ENCODE data around the gene SNTG2.
"Not testable (repeated sequence)": the region's sequence is repeated elsewhere in the genome, so short reads cannot be mapped to it uniquely, and the experiment has no call there.

Gene SNTG2

DNA sequence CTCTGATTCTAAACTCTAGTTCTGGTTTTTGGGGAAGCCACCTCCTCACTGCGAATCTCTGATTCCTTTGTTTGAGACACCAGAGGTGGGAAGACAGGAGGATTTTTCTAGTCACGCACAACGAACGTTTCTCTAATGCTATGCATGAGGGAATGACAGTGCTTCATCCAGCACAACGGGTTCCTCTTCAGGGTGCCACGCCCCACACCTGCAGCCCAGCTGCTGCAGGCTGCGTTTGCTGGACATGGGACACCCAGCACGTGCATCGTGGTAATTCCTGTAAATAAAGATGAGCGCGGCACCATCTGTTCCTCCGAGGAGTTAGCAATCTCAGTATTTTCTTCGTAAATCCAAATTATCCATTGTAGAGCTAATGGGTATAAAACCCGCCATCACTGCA lies 425.1 kb downstream of the SNTG2 start:
- no peak for DNase-seq (ENCODE audit: low read depth)

DNA sequence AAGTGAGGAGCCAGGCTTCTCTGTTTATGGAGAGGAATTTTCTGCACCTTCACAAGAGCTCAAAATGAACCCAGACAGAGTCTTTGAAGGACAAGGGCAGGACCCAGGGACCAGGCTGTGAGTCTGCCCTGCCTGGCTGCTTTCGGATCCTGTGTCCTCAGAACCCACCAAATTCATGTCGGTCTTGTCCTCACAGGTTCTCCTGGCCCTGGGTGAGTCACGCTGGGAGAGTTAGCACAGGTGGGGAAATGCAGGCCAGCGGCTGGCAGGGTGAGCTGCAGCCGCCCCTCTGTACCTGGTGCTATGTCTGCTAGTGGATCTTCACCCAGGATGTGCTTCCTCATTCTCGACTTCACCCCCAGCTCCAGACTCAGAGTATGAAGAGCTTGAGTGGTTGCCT lies 426.8 kb downstream of the SNTG2 start:
- DNase-seq (ENCODE audit: low read depth) = no peak

DNA sequence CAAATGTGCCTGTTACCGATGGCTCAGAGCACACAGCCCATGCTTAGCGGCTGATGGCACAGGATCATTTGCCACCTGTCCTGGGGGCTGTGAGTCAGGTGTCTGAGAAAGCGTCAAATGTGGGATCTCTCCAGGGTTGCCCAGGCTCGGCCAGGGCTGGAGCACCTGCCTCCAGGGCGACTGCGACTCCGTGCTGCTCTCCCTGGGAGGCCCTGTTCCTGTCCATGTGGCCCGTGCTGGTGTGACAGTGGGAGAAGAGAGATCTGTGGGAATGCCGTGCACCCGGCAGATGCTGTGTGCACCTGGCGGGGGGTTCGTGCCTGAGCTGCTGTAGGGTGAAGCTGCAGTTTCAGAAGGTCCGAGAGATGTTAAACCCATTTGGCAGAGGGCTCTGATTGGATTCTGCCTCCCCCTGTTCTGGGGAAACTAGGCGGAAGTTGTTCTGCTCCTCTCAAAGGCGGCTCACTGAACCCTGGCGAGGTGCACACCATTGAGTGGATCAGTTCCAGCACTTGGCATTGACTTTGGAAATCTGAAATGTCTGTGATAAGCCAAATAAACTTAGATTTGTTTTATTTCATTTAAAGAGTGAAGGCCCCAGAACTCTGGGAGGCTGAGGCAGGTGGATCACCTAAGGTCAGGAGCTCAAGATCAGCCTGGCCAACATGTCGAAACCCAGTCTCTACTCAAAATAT lies 428.0 kb downstream of the SNTG2 start:
- no peak for DNase-seq (ENCODE audit: low read depth)

DNA sequence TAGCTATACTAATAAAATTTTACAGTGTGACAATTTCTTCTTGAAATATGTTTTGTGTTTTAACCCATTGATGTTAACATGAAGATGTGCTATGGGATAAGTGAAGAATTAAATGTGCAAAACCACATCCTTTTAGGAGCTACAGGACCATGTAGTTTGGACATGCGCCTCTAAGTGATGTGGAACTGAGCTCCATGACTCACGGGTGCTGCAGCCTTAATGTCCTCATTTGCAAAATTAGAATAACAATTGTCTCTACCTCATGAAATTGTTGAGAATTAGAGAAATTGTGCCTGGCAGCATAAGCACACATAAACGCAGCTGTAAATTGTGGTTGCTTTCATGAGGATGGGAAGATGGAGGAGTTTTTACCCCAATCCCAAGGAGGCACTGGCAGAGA lies 431.0 kb downstream of the SNTG2 start:
- DNase-seq (ENCODE audit: low read depth) = no peak

DNA sequence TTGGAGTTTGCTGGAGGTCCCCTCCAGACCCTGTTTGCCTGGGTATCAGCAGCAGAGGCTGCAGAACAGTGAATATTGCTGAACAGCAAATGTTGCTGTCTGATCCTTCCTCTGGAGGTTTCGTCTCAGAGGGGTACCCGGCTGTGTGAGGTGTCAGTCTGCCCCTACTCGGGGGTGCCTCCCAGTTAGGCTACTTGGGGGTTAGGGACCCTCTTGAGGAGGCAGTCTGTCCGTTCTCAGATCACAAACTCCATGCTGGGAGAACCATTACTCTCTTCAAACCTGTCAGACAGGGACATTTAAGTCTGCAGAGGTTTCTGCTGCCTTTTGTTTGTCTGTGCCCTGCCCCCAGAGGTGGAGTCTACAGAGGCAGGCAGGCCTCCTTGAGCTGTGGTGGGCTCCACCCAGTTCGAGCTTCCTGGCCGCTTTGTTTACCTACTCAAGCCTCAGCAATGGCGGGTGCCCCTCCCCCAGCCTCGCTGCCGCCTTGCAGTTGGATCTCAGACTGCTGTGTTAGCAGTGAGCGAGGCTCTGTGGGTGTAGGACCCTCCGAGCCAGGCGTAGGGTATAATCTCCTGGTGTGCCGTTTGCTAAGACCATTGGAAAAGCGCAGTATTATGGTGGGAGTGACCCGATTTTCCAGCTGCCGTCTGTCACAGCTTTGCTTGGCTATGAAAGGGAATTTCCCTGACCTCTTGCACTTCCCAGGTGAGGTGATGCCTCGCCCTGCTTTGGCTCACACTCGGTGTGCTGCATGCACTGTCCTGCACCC lies 437.5 kb downstream of the SNTG2 start:
- DNase-seq (ENCODE audit: low read depth) = not testable (repeated sequence)

DNA sequence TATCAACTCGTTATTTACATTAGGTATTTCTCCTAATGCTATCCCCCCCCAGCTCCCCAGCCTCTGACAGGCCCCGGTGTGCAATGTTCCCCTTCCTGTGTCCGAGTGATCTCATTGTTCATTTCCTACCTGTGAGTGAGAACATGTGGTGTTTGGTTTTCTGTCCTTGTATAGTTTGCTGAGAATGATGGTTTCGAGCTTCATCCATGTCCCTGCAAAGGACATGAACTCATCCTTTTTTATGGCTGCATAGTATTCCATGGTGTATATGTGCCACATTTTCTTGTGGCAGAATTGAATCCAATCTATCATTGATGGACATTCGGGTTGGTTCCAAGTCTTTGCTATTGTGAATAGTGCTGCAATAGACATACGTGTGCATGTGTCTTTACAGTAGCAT lies 439.5 kb downstream of the SNTG2 start:
- not testable (repeated sequence) for DNase-seq (ENCODE audit: low read depth)

DNA sequence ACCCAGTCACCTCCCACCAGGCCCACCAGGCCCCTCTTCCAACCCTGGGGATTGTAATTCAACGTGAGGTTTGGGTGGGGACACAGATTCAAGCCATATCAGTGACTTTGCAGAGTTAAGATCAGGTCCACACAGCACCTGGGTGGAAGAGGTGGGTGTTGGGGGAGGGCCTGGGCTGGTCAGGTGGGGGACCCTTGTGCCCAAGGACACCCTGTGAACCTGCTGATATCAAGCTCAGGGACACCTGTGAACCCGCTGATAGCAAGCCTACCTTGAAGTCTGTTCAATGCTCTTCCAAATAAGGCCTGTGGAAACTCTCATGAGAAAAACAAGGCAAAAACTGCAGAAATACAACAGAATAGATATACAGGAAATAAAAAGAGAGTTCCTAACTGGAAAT lies 442.7 kb downstream of the SNTG2 start:
- DNase-seq (ENCODE audit: low read depth) = no peak

DNA sequence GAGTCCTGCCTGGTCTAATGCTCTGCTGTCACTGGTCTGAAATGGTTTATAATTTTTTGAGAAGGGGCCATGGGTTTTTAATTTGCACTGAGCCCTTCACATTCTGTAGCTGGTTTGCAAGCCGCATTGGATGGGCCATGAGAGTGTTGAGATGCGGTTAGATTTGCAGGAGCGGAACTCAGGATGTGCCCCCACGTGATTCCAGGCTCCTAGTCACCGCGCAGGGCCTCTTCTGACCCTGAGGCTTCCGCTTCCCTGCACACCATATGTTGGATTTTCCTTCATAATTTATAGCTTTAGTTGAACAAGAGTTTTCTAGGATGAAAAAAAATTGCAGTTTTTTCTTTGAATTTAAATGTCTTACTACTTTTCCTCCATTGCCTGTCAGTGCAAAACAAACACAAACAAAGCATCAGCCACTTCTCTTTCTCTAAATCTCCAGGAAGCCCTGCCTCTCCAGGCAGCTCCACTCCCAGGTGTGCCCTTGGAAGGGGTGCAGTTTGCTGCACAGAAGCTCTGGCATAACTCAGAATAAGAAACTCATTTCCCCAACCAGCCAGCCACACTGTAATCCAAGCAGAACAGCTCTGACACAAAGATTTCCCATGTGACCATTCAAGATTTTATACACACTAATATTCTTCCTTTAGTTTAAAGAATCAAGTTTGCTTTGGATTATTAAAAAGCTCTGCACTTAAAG lies 444.2 kb downstream of the SNTG2 start:
- DNase-seq (ENCODE audit: low read depth) = no peak

DNA sequence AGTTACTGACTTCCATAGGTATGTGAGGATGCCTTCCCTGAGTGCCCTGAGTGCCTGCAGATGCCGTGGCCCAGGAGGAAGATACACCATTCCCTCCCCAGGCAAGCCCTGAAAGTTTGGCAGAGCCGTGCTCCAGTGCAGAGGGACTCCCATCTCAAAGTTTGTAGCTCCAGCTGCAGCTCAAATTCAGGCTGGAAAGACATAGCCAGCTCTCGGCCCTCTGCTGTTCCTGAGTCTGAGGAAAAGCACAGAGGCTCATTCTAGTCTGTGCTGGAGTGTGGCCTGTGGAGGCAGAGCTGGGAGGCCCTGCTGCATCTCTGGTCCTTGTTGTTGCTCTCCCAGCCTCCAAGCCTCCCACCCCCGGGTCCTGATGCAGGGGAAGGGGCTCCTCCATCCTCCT lies 446.7 kb downstream of the SNTG2 start:
- DNase-seq (ENCODE audit: low read depth) = no peak

DNA sequence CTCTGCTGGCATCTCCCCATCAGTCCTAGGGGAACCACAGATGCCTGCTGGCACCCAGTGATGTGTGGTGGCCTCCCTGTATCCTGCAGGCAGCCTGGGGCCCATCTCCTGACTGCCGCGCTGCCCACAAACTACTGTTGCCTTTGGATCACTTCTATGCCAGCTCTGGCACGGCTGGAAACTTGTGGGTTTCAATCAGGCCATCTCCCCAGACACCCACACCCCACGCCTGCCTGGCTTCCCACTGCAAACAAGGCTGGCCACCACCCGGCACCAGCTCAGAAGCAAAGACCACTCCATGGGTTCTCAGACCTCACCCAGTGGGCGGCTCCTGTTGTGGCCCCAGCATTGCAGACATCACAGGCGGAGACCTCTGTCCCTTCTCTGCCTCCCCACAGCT lies 447.5 kb downstream of the SNTG2 start:
- DNase-seq (ENCODE audit: low read depth) = no peak

DNA sequence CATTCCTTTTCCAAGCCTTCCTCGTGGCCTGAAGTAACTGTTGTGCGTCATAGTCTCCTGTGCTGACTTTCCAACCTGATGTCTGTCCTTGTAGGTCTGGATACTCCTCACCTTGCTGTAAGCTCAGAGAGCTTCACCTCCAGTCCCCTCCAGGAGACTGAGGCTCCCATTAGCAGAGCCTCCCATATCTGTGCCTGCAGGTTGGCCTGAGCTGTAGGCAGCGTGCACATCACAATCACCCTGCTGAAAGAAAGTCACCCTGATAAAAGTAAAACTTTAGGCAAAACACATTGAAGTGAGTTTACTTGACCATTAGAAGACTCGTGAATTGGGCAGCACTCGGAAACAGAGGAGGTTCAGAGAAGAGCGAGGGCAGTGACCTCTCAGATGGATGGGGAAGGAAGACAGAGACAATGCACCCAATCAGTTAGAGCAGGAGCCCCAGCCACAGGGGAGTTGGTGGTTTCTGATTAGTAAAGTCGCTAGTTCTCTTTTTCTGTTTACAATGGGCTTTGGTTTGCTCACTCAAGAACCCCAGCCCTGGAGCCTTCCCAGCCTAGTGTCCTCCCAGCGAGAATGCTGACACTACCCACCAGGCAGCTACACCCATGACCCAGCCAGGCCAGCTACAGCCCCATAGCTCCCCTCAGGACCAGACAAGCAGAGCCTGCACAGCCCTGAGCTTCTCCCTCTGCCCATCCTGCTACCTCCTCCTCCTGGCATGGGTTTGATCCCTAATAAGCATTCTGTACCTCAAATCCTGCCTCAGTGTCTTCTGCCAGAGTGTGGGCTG lies 450.5 kb downstream of the SNTG2 start:
- DNase-seq (ENCODE audit: low read depth) = no peak

DNA sequence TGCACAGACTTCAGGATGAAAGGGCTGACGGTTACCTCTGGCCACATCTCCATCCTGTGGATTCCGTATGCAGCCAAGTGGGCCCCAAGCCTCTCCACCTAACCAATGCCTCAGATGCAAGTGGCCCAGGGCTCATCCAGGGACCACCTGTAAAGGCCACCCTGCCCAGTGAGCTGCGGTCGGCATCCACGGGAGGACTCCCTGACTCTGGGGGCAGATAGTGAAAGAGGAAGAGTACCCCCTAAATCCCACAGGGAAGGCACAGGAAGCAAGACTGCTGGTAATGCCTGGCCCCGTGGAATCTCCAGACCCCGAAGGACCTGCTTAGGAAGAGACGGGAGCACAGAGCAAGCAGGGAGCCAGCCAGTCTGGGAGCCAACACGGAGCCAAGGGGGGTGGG lies 451.4 kb downstream of the SNTG2 start:
- no peak for DNase-seq (ENCODE audit: low read depth)

DNA sequence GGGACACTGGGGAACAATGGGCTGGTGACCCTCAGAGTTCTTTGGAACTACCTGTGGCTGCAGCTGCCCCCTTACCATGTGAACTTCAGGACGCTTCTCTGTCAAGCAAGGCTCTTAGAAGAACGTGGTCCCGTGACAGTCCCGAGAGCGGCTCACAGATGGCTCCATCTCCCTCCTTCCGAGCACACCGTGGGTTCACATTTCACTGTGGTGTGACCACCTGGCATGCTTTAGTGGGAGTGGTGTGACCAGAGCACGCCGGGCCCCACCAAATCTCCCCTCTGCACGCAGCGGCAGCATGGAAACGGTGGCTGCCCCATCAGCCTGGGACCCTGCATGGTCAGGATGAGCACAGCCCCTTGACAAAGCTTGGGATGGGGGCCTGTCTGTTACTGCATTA lies 452.9 kb downstream of the SNTG2 start:
- no peak for DNase-seq (ENCODE audit: low read depth)

DNA sequence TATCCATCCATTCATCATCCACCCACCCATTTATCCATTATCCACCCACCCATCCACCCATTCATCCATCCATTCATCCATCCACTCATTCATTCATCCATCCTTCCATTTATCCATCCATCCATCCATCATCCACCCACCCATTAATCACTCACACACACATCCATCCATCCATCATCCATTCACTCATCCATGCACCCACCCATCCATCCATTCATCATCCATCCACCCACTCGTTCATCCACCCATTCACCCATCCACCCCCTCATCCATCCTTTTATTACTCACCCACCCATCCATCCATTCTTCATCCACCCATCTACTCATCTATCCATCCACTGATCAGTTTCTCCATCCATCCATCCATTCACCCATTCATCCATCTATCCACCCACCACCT lies 454.5 kb downstream of the SNTG2 start:
- DNase-seq (ENCODE audit: low read depth) = no peak

DNA sequence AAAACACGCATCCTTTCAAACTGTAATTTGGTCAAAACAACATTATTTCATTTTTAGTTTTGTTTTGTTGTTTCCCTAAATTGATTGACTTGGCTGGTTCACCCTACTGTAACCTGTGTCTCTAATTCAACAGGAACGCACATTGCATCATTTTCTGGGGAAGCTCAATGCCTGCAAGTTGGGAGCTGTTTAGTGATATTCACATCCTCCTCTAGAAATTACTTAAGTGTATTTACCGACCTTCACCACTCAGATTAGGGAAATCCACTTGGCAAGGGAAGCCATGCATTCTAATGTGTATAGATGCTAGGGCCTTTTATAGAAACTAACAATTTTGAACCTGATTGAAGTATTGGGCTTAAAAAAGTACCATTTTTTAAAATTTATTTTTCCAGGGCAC lies 455.3 kb downstream of the SNTG2 start:
- DNase-seq (ENCODE audit: low read depth) = no peak

DNA sequence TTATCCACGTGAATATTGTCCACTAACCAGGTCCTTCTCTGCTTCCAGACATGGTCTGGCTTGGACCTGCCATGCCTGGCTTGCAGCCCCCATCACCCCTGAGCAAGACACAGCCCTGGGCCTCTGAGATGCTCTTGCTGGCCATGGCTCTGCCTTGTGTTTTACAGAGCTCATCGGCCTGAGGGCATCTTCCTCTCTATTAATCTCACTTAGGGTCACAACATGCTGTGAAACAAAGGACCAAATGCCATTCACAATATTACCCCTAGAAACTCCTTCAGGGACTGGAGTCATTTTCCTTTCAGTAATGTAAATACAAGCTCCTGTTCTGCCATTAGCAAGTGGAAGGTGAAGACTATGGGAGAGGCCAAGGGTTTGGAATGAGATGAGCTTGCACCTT lies 455.8 kb downstream of the SNTG2 start:
- no peak for DNase-seq (ENCODE audit: low read depth)

DNA sequence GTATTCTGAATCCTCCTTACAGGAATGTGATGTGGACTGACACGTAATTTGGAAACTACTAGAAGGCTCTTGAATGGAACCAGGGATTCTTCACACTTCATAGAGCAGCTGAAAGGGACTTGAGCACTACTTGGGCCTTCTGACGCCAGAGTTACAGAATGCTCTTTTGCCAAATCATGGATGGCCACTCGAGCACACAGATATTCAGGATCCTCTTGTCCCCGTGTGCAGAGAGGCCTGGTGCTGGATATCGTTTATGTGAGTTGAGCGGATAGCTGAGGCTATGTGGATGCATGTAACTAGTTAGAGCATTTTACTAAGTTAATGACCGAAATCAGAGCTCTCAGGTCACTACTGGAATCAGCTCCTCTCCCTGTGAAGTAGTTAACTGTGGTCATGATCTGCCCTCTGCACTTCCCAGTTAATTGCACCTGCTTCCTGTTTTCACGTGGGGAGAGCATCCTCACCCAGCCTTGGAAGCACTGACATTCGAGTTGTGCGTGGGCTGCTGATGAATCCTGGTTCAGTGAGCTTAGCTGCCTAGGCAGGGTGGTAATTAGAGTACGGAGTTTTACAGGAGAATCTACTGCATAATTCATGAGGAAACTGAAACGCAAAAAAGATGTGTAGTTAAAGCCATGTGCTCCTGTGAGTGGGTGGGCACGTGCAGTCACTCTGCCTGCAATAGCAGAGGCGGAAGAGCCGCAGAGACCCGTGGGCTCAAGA lies 457.5 kb downstream of the SNTG2 start:
- DNase-seq (ENCODE audit: low read depth) = no peak

DNA sequence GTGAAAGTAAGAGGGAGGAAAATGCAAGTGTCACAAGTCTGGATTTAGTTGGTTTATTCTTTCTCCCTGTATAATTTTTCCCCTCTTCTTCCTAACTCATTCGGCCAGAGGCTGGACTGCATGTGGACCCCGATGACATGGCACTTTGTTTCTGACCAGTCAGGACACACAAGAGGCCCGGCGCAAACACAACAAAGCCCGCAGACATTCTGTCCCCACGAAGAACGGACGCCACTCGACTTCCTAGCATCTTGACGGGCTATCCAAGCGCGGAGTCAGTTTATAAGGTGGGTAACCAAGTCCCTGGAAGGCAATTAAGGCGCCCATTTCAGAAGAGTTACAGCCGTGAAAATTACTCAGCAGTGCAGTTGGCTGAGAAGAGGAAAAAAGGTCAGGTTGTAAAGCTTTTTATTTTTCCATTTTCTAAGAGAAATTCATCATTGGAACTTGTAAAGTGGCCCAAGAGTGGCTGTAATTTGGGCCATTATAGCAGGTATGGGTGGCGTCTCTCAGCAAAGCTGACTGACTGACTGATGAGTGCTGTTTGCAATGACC lies 462.6 kb downstream of the SNTG2 start, which contains the start of gene TPO:
TPO (plus strand) TSS at position 308 of the 555 bp plus-strand sequence. CDS start 946 bp downstream, outside the sequence.
- no peak for DNase-seq (ENCODE audit: low read depth)

DNA sequence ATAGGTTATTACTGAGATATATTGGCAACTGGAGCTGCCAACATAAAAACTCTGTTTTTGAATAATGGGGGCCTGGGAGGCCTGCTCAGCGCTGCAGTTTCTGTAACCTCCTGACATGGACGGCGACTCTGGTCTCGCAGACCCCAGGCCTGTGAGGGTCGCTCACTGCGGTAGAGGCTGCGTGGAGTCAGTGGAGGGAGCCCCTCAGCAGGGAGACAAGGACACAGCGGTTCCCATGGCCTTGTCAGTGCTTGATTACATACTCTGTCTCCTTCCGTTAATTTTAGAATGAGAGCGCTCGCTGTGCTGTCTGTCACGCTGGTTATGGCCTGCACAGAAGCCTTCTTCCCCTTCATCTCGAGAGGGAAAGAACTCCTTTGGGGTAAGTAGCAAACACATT lies 463.5 kb downstream of the SNTG2 start:
- DNase-seq (ENCODE audit: low read depth) = no peak

DNA sequence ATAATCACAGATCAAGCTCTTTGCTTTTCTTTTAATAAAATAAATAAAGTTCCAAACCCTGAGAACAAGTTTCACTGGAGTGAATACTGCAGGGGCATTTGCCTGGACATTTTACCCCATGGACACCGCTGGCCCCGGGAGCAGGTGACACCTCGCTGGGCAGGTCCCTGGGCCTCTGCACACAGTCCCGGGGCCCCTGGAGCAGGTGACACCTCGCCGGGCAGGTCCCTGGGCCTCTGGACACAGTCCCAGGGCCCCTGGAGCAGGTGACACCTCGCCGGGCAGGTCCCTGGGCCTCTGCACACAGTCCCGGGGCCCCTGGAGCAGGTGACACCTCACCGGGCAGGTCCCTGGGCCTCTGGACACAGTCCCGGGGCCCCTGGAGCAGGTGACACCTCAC lies 464.3 kb downstream of the SNTG2 start:
- DNase-seq (ENCODE audit: low read depth) = not testable (repeated sequence)

DNA sequence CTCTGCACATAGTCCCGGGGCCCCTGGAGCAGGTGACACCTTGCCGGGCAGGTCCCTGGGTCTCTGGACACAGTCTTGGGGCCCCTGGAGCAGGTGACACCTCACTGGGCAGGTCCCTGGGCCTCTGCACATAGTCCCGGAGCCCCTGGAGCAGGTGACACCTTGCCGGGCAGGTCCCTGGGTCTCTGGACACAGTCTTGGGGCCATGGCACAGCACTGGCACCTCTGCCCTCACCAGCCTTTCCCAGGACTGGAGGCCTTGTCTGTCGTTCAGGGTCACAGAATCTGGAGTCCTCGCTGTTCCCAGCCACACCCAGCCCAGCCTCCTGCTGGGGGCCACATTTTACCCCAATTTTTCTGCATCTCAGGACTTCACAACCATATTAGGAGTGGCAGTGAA lies 464.9 kb downstream of the SNTG2 start:
- no peak for DNase-seq (ENCODE audit: low read depth)

Measured in non-pigmented ciliary epithelial cell (primary cell).